ENCODE measurements around the gene MUCL3.
A peak's percentile ranks its signal among the peaks of the same experiment; 100 is the strongest.
"Not testable (repeated sequence)": the region's sequence is repeated elsewhere in the genome, so short reads cannot be mapped to it uniquely, and the experiment has no call there.

Gene MUCL3

GRCh38 chr6:30940361-30940986, at the start of gene MUCL3:
TSS of gene MUCL3 (plus strand) at chr6:30940973. CDS start at chr6:30941000, 27 bp downstream.
- DNase-seq, result no peak

GRCh38 chr6:30891450-30891723, 49.4 kb upstream of the MUCL3 start:
- no peak for DNase-seq

DNA sequence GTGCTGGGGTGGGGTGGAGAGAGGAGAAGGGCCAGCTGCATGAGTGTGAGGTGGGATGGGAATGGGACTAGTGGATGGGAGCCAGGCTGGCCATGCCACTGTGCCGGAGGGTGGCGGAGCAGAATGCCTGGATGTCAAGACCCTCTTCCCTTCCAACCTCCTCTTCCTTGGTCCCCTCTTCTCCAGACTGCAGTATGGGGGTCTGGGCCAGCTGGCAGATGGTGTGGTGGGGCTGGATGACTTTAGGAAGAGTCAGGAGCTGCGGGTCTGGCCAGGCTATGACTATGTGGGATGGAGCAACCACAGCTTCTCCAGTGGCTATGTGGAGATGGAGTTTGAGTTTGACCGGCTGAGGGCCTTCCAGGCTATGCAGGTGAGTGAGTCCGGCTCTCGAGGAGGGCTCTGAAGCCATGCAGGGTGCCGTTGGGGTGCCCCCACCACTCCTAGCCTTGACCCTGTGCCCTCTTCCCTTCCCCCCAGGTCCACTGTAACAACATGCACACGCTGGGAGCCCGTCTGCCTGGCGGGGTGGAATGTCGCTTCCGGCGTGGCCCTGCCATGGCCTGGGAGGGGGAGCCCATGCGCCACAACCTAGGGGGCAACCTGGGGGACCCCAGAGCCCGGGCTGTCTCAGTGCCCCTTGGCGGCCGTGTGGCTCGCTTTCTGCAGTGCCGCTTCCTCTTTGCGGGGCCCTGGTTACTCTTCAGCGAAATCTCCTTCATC, 48.8 kb upstream of the MUCL3 start:
- DNase-seq, result no peak

DNA sequence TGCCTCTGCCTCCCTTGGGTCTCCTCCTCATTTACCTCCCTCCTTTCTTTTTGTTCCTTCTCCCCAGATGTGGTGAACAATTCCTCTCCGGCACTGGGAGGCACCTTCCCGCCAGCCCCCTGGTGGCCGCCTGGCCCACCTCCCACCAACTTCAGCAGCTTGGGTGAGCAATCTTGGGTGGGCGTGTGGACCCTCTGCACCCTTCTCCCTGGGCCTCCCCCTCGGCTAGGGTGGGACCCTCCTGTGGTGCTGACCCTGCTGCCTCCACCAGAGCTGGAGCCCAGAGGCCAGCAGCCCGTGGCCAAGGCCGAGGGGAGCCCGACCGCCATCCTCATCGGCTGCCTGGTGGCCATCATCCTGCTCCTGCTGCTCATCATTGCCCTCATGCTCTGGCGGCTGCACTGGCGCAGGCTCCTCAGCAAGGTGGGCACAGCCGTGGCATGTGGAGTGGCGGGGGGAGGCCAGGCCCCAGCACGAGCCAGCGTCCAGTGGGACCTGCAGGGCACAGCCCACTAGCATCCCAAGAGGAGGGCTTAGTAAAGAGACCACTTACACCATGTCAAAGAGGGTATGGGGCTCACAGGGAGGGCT, 47.7 kb upstream of the MUCL3 start:
- no peak for DNase-seq

DNA sequence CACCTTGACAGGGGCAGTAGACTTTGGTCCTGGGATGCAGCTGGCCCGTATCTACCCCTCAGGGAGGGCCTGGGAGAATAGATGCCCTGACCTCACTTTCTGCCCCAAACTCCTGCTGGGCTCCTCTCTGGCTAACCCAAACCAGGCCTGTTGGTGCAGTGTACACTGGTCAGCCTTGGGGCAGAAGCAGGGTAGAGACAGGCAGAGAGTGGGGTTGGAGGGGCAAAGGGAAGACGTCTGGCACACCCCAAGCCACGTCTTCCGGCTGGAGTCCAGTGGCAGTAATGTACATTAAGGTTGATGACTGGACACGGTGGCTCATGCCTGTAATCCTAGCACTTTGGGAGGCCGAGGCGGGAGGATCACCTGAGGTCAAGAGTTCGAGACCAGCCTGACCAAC, 47.1 kb upstream of the MUCL3 start:
- DNase-seq, result no peak

DNA sequence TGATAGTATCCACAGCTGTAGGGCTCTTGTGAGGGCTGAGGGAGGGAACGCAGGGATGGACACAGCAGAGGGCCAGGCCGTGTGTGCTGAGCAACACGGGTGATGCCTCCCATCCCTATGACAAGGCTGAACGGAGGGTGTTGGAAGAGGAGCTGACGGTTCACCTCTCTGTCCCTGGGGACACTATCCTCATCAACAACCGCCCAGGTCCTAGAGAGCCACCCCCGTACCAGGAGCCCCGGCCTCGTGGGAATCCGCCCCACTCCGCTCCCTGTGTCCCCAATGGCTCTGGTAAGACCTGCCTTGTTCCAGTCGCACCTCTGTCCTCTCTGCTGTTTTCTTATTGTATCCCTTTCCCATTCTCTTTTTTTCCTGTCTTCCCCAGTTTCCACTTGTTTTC, 46.4 kb upstream of the MUCL3 start:
- no peak for DNase-seq

GRCh38 chr6:30894935-30895334, 45.8 kb upstream of the MUCL3 start:
- DNase-seq, result no peak

DNA sequence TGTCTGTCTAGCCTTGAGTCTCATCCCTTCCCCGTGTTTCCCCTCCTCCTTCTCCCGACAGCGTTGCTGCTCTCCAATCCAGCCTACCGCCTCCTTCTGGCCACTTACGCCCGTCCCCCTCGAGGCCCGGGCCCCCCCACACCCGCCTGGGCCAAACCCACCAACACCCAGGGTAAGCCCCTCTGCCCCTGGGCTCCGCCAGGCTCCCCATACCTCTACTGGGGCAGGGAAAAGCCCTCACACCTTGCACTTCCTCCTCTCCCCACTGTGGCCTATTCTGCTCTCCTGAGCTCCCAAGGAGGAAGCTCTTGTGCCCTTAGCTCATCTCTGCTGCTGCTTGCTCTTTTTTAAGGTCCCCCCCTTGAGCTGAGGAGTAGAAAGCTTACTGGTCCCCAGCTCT, 45.4 kb upstream of the MUCL3 start:
- DNase-seq, result no peak

DNA sequence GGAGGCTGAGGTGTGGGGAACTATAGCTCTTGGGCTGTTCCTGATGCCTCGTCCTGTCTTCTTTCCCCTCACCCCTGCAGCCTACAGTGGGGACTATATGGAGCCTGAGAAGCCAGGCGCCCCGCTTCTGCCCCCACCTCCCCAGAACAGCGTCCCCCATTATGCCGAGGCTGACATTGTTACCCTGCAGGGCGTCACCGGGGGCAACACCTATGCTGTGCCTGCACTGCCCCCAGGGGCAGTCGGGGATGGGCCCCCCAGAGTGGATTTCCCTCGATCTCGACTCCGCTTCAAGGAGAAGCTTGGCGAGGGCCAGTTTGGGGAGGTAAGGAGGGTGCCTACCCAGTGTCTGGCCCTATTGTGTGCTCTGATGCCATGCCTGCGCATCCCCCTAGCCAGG, 44.2 kb upstream of the MUCL3 start:
- no peak for DNase-seq

GRCh38 chr6:30897882-30898281, 42.9 kb upstream of the MUCL3 start:
- DNase-seq, result no peak

DNA sequence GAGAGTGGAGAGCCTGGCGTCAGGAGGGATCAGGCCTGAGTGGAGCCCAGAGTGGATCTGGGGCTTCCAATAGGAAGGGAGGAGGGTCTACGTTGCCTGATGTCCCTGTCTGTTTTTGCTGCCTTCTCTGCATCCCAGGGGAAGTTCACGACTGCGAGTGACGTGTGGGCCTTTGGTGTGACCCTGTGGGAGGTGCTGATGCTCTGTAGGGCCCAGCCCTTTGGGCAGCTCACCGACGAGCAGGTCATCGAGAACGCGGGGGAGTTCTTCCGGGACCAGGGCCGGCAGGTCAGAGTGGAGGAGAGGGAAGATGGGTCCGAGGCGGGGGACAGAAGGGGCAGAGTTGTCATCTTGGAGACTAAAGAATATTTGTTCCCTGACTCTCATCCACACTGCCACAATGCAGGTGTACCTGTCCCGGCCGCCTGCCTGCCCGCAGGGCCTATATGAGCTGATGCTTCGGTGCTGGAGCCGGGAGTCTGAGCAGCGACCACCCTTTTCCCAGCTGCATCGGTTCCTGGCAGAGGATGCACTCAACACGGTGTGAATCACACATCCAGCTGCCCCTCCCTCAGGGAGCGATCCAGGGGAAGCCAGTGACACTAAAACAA, 41.9 kb upstream of the MUCL3 start:
- DNase-seq, result no peak

DNA sequence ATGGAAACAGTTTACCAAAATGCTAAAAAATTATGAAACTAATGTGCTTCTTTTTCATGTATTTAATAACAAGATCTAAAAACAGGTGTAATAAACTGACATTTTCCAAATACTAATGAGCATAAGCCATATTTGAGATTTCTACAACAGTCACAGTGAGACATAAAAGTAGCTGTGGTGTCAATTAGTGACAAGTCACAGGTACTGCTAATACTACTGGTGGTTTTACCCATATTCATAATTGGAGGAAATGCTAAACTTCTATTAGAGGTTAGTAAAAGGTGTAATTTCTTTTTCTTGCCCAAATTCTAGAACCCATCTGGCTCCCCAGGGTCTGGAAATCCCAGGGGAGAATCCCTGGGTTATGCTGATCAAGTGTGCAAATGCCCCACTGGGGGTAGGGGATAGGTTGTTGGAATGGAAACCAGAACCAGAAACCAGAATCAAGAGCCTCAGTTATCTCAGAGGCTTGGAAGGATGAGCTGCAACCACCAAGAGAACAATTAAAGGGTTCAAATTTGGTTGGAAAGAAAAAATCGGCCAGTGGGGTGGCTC, 39.8 kb upstream of the MUCL3 start:
- no peak for DNase-seq

DNA sequence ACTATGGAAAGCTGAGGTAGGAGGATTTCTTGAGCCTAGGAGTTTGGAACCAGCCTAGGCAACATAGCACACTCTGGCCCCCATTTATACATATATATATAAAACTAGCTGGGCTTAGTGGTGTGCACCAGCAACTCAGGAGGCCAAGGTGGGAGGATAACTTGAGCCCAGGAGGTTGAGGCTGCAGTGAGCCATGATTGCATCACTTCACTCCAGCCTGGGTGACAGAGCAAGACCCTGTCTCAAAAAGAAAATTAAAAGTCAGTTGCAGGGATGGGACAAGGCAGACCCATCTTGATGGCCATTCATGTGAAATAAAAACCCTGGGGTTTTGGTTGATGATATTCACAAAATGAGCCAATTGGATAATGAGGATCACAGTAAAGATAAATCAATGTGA, 39.3 kb upstream of the MUCL3 start:
- no peak for DNase-seq

GRCh38 chr6:30902196-30902595, 38.6 kb upstream of the MUCL3 start:
- not testable (repeated sequence) for DNase-seq

DNA sequence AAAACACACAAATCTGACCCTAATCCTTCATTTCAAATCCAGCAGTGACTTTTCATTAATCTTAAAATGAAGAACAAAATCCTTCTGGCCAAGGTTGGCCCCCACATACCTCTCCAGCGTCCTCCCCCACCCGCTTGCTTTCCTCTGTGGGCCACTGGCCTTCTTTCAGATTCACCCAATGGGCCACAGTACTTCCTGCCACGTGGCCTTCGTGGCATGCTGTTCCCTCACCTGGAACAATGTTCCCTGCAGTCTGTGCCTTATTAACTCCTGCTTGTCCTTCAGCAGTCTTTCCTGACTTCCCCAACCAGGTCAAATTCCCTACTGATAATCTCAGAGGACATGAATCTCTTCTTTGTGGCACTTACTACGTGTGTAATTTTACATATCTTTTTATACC, 38.1 kb upstream of the MUCL3 start:
- no peak for DNase-seq

DNA sequence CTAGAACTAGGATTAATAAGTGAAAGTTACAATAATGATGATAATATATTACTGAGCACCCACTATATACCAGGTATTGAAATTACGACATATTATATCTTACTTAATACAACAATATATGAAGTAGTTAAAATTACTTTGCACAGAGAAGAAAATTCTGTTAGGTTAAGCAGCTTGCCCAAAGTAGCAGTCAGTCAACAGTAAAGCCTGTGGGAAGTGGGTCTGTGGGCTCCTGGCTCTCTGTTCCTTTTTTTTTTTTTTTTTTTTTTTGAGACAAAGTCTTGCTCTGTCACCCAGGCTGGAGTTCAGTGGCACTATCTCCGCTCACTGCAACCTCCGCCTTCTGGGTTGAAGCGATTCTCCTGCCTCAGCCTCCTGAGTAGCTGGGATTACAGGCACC, 37.5 kb upstream of the MUCL3 start:
- DNase-seq, result no peak

DNA sequence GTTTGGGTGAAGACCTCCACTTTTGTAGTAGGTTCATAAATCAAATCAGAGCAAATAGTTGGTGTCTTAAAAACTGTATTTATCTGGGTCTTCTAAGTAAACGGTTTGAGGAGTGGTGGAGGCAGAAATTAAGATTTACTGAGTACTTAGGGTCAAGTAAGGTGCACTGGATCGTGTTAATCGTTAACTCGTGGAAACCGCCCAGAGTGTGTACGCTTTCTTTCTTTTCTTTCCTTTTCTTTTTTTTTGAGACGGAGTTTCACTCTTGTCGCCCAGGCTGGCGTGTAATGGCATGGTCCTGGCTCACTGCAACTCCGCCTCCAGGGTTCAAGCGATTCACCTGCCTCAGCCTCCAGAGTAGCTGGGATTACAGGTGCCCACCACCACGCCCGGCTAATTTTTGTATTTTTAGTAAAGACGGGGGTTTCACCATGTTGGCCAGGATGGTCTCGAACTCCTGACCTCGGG, 33.4 kb upstream of the MUCL3 start:
- not testable (repeated sequence) for DNase-seq

- peak; percentile 48 to 99 (median 95) for DNase-seq
These were observed 32.8 kb upstream of the MUCL3 start, which contains the start of gene GTF2H4 for GRCh38 chr6:30907758-30908591. TSS of gene GTF2H4 (plus strand) at chr6:30908207.

- DNase-seq, result no peak
These were observed 32.1 kb upstream of the MUCL3 start for GRCh38 chr6:30908700-30909099.

DNA sequence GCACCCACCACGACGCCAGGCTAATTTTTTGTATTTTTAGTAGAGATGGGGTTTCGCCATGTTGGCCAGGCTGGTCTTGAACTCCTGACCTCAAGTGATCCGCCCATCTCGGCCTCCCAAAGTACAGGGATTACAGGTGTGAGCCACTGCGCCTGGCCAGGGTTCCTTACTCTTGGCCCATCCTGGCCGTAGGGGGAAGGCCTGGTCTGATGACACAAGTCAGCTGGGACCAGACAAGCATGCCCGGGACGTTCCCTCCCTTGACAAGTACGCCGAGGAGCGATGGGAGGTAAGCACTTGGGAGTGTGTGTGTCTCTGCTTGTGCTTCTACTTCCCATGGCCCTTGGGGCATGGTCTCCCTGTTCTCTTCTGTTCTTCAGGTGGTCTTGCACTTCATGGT, 30.3 kb upstream of the MUCL3 start:
- DNase-seq, result not testable (repeated sequence)

Measured in nucleus accumbens (tissue), 56 donors.